Epithelial cell of esophagus (primary cell): ENCODE data around the gene ARF5.
"Not testable (repeated sequence)": the region's sequence is repeated elsewhere in the genome, so short reads cannot be mapped to it uniquely, and the experiment has no call there.

Source experiments
- DNase-seq: peaks from one replicate; pipeline ENCODE4 v3.0.0; 2010; ENCODE audit warnings: low read depth
- H3K4me3 ChIP-seq: 2 replicates; pipeline ENCODE4 v1.5.1; 2011; ENCODE audit warnings: mild to moderate bottlenecking, low read length, control low read depth
- CTCF ChIP-seq: IDR thresholded peaks from 2 replicates; pipeline ENCODE4 v1.5.1; 2011; ENCODE audit warnings: low read depth, mild to moderate bottlenecking, low read length, control low read depth, inconsistent platforms; ENCODE audit not compliant: insufficient read depth; ENCODE audit errors: missing control alignments

The ARF5 gene

GRCh38 chr7:127588019-127588696 is at the start of gene ARF5:
Gene ARF5, plus strand, starts transcription at chr7:127588411. Its CDS starts 88 bp downstream, at chr7:127588499.
- DNase-seq: peak; percentile 84
- H3K4me3 ChIP-seq: peak within 1 kb of the TSS; percentile 84
- TF ChIP-seq CTCF: no peak

- no peak overlapping the region for H3K4me3 ChIP-seq
- TF ChIP-seq CTCF: no peak
- no peak for DNase-seq
Measured at GRCh38 chr7:127539116-127539515, 49.1 kb upstream of the ARF5 start.

DNA sequence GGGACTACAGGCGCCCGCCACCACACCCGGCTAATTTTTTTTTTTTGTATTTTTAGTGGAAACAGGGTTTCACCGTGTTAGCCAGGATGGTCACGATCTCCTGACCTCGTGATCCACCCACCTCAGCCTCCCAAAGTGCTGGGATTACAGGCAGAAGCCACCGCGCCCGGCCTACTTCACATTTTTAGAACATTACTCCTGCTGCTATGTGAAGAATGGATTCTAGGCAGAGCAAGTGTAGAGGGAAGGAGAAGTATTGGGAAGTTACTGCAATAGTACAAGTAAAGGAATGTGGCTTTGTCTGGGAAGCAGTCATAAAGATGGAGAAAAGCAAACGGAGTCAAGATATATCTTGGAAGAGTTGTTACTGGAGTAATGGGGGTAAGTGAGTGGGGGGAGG is 47.8 kb upstream of the ARF5 start:
- DNase-seq, H3K4me3 ChIP-seq: not testable (repeated sequence)

DNA sequence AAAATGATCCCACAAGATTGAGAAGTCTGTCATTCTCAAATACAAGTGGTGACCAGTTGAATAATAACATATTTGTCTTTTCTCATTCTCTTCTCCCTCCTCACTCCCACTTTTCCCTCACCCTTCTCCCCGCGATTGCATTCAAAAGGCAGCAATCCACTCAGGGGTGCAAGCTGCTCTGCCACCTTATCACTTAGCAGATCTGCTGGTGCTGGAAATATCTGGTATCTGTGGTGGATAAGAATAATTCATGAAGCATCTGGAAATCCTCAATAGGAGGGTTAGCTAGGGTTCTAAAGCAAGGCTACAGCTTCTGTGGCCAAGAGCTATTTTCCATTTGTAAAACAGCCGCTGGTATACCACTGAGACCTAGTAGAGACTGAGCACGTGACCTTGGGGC is 46.7 kb upstream of the ARF5 start:
- H3K4me3 ChIP-seq: no peak overlapping the region
- no peak for DNase-seq
- TF ChIP-seq CTCF: no peak

GRCh38 chr7:127546313-127546712 is 41.9 kb upstream of the ARF5 start:
- H3K4me3 ChIP-seq: no peak overlapping the region
- no peak for TF ChIP-seq CTCF
- no peak for DNase-seq

DNA sequence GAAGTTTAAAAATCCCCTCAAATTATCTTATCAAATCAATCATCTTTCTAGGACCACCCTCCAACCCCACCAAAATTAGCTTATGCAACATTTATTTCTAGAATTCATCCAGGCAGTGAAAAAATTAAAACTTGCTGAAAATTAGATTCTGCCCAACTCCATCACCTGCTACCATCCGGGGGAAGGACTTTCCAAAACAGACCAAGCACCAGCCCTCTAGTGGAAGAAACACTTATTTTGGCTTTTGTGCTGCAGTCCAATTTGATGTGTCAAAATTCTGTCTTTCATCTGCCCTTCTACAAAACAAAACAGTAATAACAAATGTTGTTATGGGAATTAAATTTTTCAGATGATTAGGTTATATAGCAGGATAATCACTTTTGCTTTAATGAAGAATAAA is 38.0 kb upstream of the ARF5 start:
- peak; percentile 23 for TF ChIP-seq CTCF
- DNase-seq: no peak
- H3K4me3 ChIP-seq: no peak overlapping the region

- DNase-seq: no peak
- no peak overlapping the region for H3K4me3 ChIP-seq
- TF ChIP-seq CTCF: no peak
Measured at GRCh38 chr7:127551941-127552340, 36.3 kb upstream of the ARF5 start.
